ENCODE measurements around the gene MATCAP1. TPM values are rescaled to one million over a fixed set of nuclear protein-coding genes. Genes with fewer than 3 reads are reported as not detected.

MATCAP1 gene
- polyA plus RNA-seq, 1 donor (not counting 4 experiments of a cell fraction or from before 2014, with no cell fraction given) = 13.3 TPM

- Histone ChIP-seq H3K4me1 (ENCODE audit: control insufficient read depth, extremely low read depth, insufficient read depth, low read length) (peaks cover 15% of the 10 kb centered on the region), H3K27ac (ENCODE audit: control insufficient read depth, insufficient read depth, low read length) (no peak overlapping the region), H4K20me1 (ENCODE audit: control insufficient read depth, extremely low read depth, insufficient read depth, low read length) (peaks cover 7% of the 10 kb centered on the region), H3K4me2 (ENCODE audit: control insufficient read depth, extremely low read depth, insufficient read depth, low read depth, low read length) (no peak overlapping the region), H3K9me3 (ENCODE audit: control insufficient read depth, low read depth, low read length) (no peaks in the 10 kb centered on the region), H3K4me3 (ENCODE audit: control insufficient read depth in 2 of 3, extremely low read depth in 1 of 3, insufficient read depth in 2 of 3, low read depth in 1 of 3, low read length in 3 of 3) (no peak overlapping the region), H3K27me3 (ENCODE audit: control insufficient read depth, extremely low read depth, insufficient read depth, low read length) (no peaks in the 10 kb centered on the region), H3K9ac (ENCODE audit: control insufficient read depth, extremely low read depth, insufficient read depth, low read length) (no peak overlapping the region), H2AFZ (ENCODE audit: control insufficient read depth, low read length) (no peak overlapping the region), H3K79me2 (ENCODE audit: control insufficient read depth, insufficient read depth, low read length) (no peaks in the 10 kb centered on the region), H3K36me3 (ENCODE audit: control insufficient read depth in 2 of 2, extremely low read depth in 1 of 2, insufficient read depth in 2 of 2, low read length in 2 of 2) (peaks cover 0 to 5% of the 10 kb centered on the region in 2 experiments), H3K9me1 (ENCODE audit: control insufficient read depth, extremely low read depth, insufficient read depth, low read length) (peaks cover 3% of the 10 kb centered on the region)
- FAIRE-seq (no peak), DNase-seq (ENCODE audit: low read depth, low spot score) (no peak)
- dilution Hi-C loops (cut with MboI; ENCODE audit: extremely low pct_ligation_motif_present, low sequenced_read_pairs) = no loop called here
- TF ChIP-seq EZH2 (IDR thresholded peaks at IDR 0.05; ENCODE audit: low read length) = no peak
- TF ChIP-seq, protein P1, sequence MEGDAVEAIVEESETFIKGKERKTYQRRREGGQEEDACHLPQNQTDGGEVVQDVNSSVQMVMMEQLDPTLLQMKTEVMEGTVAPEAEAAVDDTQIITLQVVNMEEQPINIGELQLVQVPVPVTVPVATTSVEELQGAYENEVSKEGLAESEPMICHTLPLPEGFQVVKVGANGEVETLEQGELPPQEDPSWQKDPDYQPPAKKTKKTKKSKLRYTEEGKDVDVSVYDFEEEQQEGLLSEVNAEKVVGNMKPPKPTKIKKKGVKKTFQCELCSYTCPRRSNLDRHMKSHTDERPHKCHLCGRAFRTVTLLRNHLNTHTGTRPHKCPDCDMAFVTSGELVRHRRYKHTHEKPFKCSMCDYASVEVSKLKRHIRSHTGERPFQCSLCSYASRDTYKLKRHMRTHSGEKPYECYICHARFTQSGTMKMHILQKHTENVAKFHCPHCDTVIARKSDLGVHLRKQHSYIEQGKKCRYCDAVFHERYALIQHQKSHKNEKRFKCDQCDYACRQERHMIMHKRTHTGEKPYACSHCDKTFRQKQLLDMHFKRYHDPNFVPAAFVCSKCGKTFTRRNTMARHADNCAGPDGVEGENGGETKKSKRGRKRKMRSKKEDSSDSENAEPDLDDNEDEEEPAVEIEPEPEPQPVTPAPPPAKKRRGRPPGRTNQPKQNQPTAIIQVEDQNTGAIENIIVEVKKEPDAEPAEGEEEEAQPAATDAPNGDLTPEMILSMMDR (optimal IDR thresholded peaks at IDR 0.05 in 1 of 3, IDR thresholded peaks at IDR 0.05 in 1 of 3, conservative IDR thresholded peaks at IDR 0.05 in 1 of 3; ENCODE audit: extremely low read depth in 1 of 3, insufficient read depth in 2 of 3, low read length in 3 of 3) = no peak
Measured at GRCh38 chr16:67157106-67157748, 26.5 kb downstream of the MATCAP1 start.

- dilution Hi-C loops (cut with MboI; ENCODE audit: extremely low pct_ligation_motif_present, low sequenced_read_pairs) = no loop called here
- no peak overlapping the region for H2AFZ ChIP-seq (ENCODE audit: control insufficient read depth, low read length)
- H3K27me3 ChIP-seq (ENCODE audit: control insufficient read depth, extremely low read depth, insufficient read depth, low read length) = no peaks in the 10 kb centered on the region
- no peak overlapping the region for H3K9ac ChIP-seq (ENCODE audit: control insufficient read depth, extremely low read depth, insufficient read depth, low read length)
- H3K79me2 ChIP-seq (ENCODE audit: control insufficient read depth, insufficient read depth, low read length) = no peaks in the 10 kb centered on the region
- peaks cover 7% of the 10 kb centered on the region for H4K20me1 ChIP-seq (ENCODE audit: control insufficient read depth, extremely low read depth, insufficient read depth, low read length)
- H3K4me3 ChIP-seq (ENCODE audit: control insufficient read depth in 2 of 3, extremely low read depth in 1 of 3, insufficient read depth in 2 of 3, low read depth in 1 of 3, low read length in 3 of 3) = no peak overlapping the region
- H3K36me3 ChIP-seq (ENCODE audit: control insufficient read depth in 2 of 2, extremely low read depth in 1 of 2, insufficient read depth in 2 of 2, low read length in 2 of 2) = peaks cover 0 to 5% of the 10 kb centered on the region in 2 experiments
- H3K9me3 ChIP-seq (ENCODE audit: control insufficient read depth, low read depth, low read length) = no peaks in the 10 kb centered on the region
- H3K4me2 ChIP-seq (ENCODE audit: control insufficient read depth, extremely low read depth, insufficient read depth, low read depth, low read length) = no peak overlapping the region
- TF ChIP-seq, protein P1 (optimal IDR thresholded peaks at IDR 0.05 in 1 of 3, IDR thresholded peaks at IDR 0.05 in 1 of 3, conservative IDR thresholded peaks at IDR 0.05 in 1 of 3; ENCODE audit: extremely low read depth in 1 of 3, insufficient read depth in 2 of 3, low read length in 3 of 3) = no peak
- no peak for TF ChIP-seq EZH2 (IDR thresholded peaks at IDR 0.05; ENCODE audit: low read length)
- FAIRE-seq (no peak), DNase-seq (ENCODE audit: low read depth, low spot score) (no peak)
- H3K27ac ChIP-seq (ENCODE audit: control insufficient read depth, insufficient read depth, low read length) = no peak overlapping the region
- H3K9me1 ChIP-seq (ENCODE audit: control insufficient read depth, extremely low read depth, insufficient read depth, low read length) = peaks cover 3% of the 10 kb centered on the region
- peaks cover 13% of the 10 kb centered on the region for H3K4me1 ChIP-seq (ENCODE audit: control insufficient read depth, extremely low read depth, insufficient read depth, low read length)
Measured at GRCh38 chr16:67156143-67156844, 27.5 kb downstream of the MATCAP1 start.
